Measurements from ENCODE around the gene OR2AT4. TPM values are rescaled to one million over a fixed set of nuclear protein-coding genes. Genes with fewer than 3 reads are reported as not detected.

The OR2AT4 gene
- total and polyA plus RNA-seq, 4 experiments from 2014 or later: not detected

- Mint-ChIP-seq H3K36me3 (no peaks in the 10 kb centered on the region), H3K4me3 (no peak overlapping the region), H3K9me3 (peaks cover 0 to 6% (median 3%) of the 10 kb centered on the region in 8 donors), H3K27ac (no peak overlapping the region), H3K4me1 (no peaks in the 10 kb centered on the region), H3K27me3 (peaks cover 10 to 37% of the 10 kb centered on the region in 2 donors)
- POLR2A ChIA-PET (ENCODE audit: partially characterized antibody): no interaction called here
- Histone ChIP-seq H3K4me1 (ENCODE audit: insufficient read depth, low read length) (no peaks in the 10 kb centered on the region), H3K27ac (ENCODE audit: low read depth, low read length) (no peak overlapping the region), H3K9me3 (ENCODE audit: control insufficient read depth in 1 of 2, low read length in 2 of 2) (no peaks in the 10 kb centered on the region), H3K27me3 (ENCODE audit: insufficient read depth, low read length) (peaks cover 3% of the 10 kb centered on the region), H3K36me3 (ENCODE audit: insufficient read depth, low read length) (no peaks in the 10 kb centered on the region), H3K4me3 (ENCODE audit: low read length in 2 of 2) (no peak overlapping the region)
- intact Hi-C loops (cut with micrococcal nuclease): no loop called here
- DNase-seq: no peak
- CTCF ChIA-PET (ENCODE audit: partially characterized antibody): no interaction called here
Observed at GRCh38 chr11:75068993-75069392, 27.7 kb downstream of the OR2AT4 start.

GRCh38 chr11:75068559-75068958, 28.1 kb downstream of the OR2AT4 start:
- ChIA-PET CTCF (ENCODE audit: partially characterized antibody) (no interaction called here), POLR2A (ENCODE audit: partially characterized antibody) (no interaction called here)
- no peaks in the 10 kb centered on the region for H3K36me3 ChIP-seq (ENCODE audit: insufficient read depth, low read length)
- Mint-ChIP-seq H3K9me3 (peaks cover 0 to 6% (median 3%) of the 10 kb centered on the region in 8 donors), H3K4me1 (no peaks in the 10 kb centered on the region), H3K36me3 (no peaks in the 10 kb centered on the region), H3K27ac (no peak overlapping the region), H3K4me3 (no peak overlapping the region), H3K27me3 (peaks cover 10 to 37% of the 10 kb centered on the region in 2 donors)
- intact Hi-C loops (cut with micrococcal nuclease): no loop called here
- no peak for DNase-seq
- H3K4me3 ChIP-seq (ENCODE audit: low read length in 2 of 2): no peak overlapping the region
- peaks cover 3% of the 10 kb centered on the region for H3K27me3 ChIP-seq (ENCODE audit: insufficient read depth, low read length)
- H3K27ac ChIP-seq (ENCODE audit: low read depth, low read length): no peak overlapping the region
- no peaks in the 10 kb centered on the region for H3K4me1 ChIP-seq (ENCODE audit: insufficient read depth, low read length)
- H3K9me3 ChIP-seq (ENCODE audit: control insufficient read depth in 1 of 2, low read length in 2 of 2): no peaks in the 10 kb centered on the region

DNA sequence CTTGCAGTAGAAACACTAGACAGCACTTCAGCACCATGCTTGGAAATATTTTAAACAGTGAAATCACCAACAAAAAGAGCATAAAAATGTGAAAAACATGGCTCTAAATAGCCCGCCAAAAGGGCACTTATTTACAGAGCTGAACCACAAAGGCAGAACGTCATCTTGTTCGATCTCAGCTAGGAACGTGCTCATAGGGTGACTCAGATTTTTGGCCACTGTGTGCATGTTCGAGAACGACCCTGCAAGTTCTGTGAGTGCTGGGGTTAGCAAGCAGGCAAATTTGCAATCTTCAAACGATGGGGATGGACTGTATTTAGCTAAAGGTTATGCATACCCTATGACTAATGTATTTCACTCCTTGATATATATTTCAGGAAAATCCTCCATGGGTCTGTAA, 30.6 kb downstream of the OR2AT4 start:
- intact Hi-C loops (cut with micrococcal nuclease): no loop called here
- Mint-ChIP-seq H3K36me3 (no peaks in the 10 kb centered on the region), H3K27ac (no peak overlapping the region), H3K4me3 (no peak overlapping the region), H3K9me3 (peaks cover 0 to 9% (median 3%) of the 10 kb centered on the region in 8 donors), H3K4me1 (no peaks in the 10 kb centered on the region), H3K27me3 (peaks cover 9 to 32% of the 10 kb centered on the region in 2 donors)
- Histone ChIP-seq H3K36me3 (ENCODE audit: insufficient read depth, low read length) (no peaks in the 10 kb centered on the region), H3K27me3 (ENCODE audit: insufficient read depth, low read length) (peaks cover 9% of the 10 kb centered on the region), H3K27ac (ENCODE audit: low read depth, low read length) (no peak overlapping the region), H3K4me3 (ENCODE audit: low read length in 2 of 2) (no peak overlapping the region), H3K9me3 (ENCODE audit: control insufficient read depth in 1 of 2, low read length in 2 of 2) (no peaks in the 10 kb centered on the region), H3K4me1 (ENCODE audit: insufficient read depth, low read length) (no peaks in the 10 kb centered on the region)
- DNase-seq: no peak
- ChIA-PET CTCF (ENCODE audit: partially characterized antibody) (interaction anchor here (1.1 kb wide), 1 partner anchor 75 kb away, joined by 5 read pairs; no protein-coding TSS in a partner anchor), POLR2A (ENCODE audit: partially characterized antibody) (no interaction called here)

GRCh38 chr11:75063741-75064314, 32.8 kb downstream of the OR2AT4 start:
- ChIA-PET POLR2A (ENCODE audit: partially characterized antibody) (no interaction called here), CTCF (ENCODE audit: partially characterized antibody) (interaction anchor here (1.6 kb wide), 1 partner anchor 42 kb away, joined by 5 read pairs; no protein-coding TSS in a partner anchor)
- Mint-ChIP-seq H3K27me3 (peaks cover 13 to 31% of the 10 kb centered on the region in 2 donors), H3K9me3 (peaks cover 0 to 9% (median 3%) of the 10 kb centered on the region in 8 donors), H3K36me3 (no peaks in the 10 kb centered on the region), H3K4me1 (no peaks in the 10 kb centered on the region), H3K4me3 (no peak overlapping the region), H3K27ac (no peak overlapping the region)
- Histone ChIP-seq H3K27me3 (ENCODE audit: insufficient read depth, low read length) (peaks cover 9% of the 10 kb centered on the region), H3K27ac (ENCODE audit: low read depth, low read length) (no peak overlapping the region), H3K9me3 (ENCODE audit: control insufficient read depth in 1 of 2, low read length in 2 of 2) (no peaks in the 10 kb centered on the region), H3K4me1 (ENCODE audit: insufficient read depth, low read length) (no peaks in the 10 kb centered on the region), H3K36me3 (ENCODE audit: insufficient read depth, low read length) (no peaks in the 10 kb centered on the region), H3K4me3 (ENCODE audit: low read length in 2 of 2) (no peak overlapping the region)
- no peak for DNase-seq
- intact Hi-C loops (cut with micrococcal nuclease): no loop called here

DNA sequence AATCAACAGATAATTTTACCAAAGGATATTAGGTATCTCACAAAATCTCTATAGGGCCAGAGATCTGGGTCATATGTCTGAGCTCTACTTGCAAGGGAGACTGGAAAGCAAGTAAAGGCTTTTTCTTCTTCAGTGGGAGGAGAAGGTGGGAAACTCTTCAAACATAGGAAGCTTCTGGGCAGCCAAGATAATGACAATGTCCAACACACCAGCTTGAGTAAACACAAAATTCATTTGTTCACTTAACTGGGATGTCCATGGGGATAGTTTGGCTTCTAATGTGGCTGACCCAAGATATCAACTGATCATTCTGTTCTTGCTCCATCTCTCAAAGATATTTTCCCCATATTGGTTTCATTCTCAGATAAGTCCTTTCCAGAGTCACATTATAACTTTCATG, 37.4 kb downstream of the OR2AT4 start:
- Histone ChIP-seq H3K4me3 (ENCODE audit: low read length in 2 of 2) (no peak overlapping the region), H3K9me3 (ENCODE audit: control insufficient read depth in 1 of 2, low read length in 2 of 2) (no peaks in the 10 kb centered on the region), H3K4me1 (ENCODE audit: insufficient read depth, low read length) (no peaks in the 10 kb centered on the region), H3K36me3 (ENCODE audit: insufficient read depth, low read length) (no peaks in the 10 kb centered on the region), H3K27ac (ENCODE audit: low read depth, low read length) (no peak overlapping the region), H3K27me3 (ENCODE audit: insufficient read depth, low read length) (peaks cover 5% of the 10 kb centered on the region)
- Mint-ChIP-seq H3K27ac (no peak overlapping the region), H3K4me1 (no peaks in the 10 kb centered on the region), H3K9me3 (peaks cover 0 to 5% (median 0%) of the 10 kb centered on the region in 8 donors), H3K4me3 (no peak overlapping the region), H3K27me3 (peaks cover 16 to 21% of the 10 kb centered on the region in 2 donors), H3K36me3 (no peaks in the 10 kb centered on the region)
- ChIA-PET CTCF (ENCODE audit: partially characterized antibody) (no interaction called here), POLR2A (ENCODE audit: partially characterized antibody) (no interaction called here)
- DNase-seq: no peak
- intact Hi-C loops (cut with micrococcal nuclease): no loop called here

DNA sequence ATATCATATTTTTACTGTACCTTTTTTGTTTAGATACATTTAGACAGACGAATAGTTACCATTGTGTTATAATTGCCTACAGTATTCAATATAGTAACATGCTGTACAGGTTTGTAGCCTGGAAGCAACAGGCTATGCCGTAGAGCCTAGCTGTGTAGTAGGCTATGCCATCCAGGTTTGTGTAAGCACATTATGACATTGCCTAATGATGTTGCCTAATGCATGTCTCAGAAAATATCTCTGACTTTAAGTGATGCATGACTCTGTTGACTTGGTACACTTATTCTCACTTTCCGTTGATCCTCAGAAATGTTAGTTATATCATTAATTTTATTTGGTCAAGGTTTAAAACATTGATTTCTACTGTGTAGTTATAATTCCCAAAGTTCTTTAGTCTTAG, 39.9 kb downstream of the OR2AT4 start:
- H3K27me3 Mint-ChIP-seq: peaks cover 16 to 20% of the 10 kb centered on the region in 2 donors
- H3K27ac Mint-ChIP-seq: no peak overlapping the region
- no peaks in the 10 kb centered on the region for H3K9me3 ChIP-seq (ENCODE audit: control insufficient read depth in 1 of 2, low read length in 2 of 2)
- no peak overlapping the region for H3K27ac ChIP-seq (ENCODE audit: low read depth, low read length)
- no peaks in the 10 kb centered on the region for H3K27me3 ChIP-seq (ENCODE audit: insufficient read depth, low read length)
- H3K36me3 Mint-ChIP-seq: peaks cover 3 to 10% of the 10 kb centered on the region in 2 donors
- no peaks in the 10 kb centered on the region for H3K4me1 Mint-ChIP-seq
- DNase-seq: no peak
- H3K4me3 ChIP-seq (ENCODE audit: low read length in 2 of 2): no peak overlapping the region
- CTCF ChIA-PET (ENCODE audit: partially characterized antibody): no interaction called here
- peaks cover 7 to 20% (median 16%) of the 10 kb centered on the region in 8 donors for H3K9me3 Mint-ChIP-seq
- H3K36me3 ChIP-seq (ENCODE audit: insufficient read depth, low read length): no peaks in the 10 kb centered on the region
- POLR2A ChIA-PET (ENCODE audit: partially characterized antibody): no interaction called here
- intact Hi-C loops (cut with micrococcal nuclease): no loop called here
- no peak overlapping the region for H3K4me3 Mint-ChIP-seq
- H3K4me1 ChIP-seq (ENCODE audit: insufficient read depth, low read length): no peaks in the 10 kb centered on the region

DNA sequence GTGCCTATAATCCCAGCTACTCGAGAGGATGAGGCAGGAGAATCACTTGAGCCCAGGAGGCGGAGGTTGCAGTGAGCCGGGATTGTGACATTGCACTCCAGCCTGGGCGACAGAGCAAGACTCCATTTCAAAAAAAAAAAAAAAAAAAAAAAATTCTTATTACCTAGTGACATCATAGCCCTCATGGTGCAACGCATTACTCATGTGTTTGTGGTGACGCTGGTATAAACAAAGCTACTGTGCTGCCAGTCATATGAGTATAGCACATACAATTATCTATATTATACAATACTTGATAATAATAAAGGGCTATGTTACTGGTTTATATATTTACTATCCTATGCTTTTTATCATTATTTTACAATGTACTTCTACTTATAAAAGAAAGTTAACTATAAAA, 41.2 kb downstream of the OR2AT4 start:
- no peaks in the 10 kb centered on the region for H3K36me3 ChIP-seq (ENCODE audit: insufficient read depth, low read length)
- no peaks in the 10 kb centered on the region for H3K27me3 ChIP-seq (ENCODE audit: insufficient read depth, low read length)
- no peak overlapping the region for H3K4me3 ChIP-seq (ENCODE audit: low read length in 2 of 2)
- Mint-ChIP-seq H3K4me1 (no peaks in the 10 kb centered on the region), H3K36me3 (peaks cover 3 to 10% of the 10 kb centered on the region in 2 donors), H3K27ac (no peak overlapping the region), H3K27me3 (peaks cover 16 to 19% of the 10 kb centered on the region in 2 donors), H3K4me3 (no peak overlapping the region), H3K9me3 (peaks cover 7 to 20% (median 16%) of the 10 kb centered on the region in 8 donors)
- H3K4me1 ChIP-seq (ENCODE audit: insufficient read depth, low read length): no peaks in the 10 kb centered on the region
- DNase-seq: no peak
- ChIA-PET CTCF (ENCODE audit: partially characterized antibody) (no interaction called here), POLR2A (ENCODE audit: partially characterized antibody) (interaction anchor here (0.6 kb wide), 1 partner anchor 492 kb away, joined by 4 read pairs; no protein-coding TSS in a partner anchor)
- H3K9me3 ChIP-seq (ENCODE audit: control insufficient read depth in 1 of 2, low read length in 2 of 2): no peaks in the 10 kb centered on the region
- intact Hi-C loops (cut with micrococcal nuclease): no loop called here
- H3K27ac ChIP-seq (ENCODE audit: low read depth, low read length): no peak overlapping the region

All from CD4-positive, alpha-beta memory T cell (primary cell).